ENCODE results near the gene TNFSF18. TPM values are rescaled to one million over a fixed set of nuclear protein-coding genes. Genes with fewer than 3 reads are reported as not detected.

Gene TNFSF18
- polyA plus RNA-seq, 12 donors: 0.08 to 0.41 (median 0.15) TPM; not detected in 2

DNA sequence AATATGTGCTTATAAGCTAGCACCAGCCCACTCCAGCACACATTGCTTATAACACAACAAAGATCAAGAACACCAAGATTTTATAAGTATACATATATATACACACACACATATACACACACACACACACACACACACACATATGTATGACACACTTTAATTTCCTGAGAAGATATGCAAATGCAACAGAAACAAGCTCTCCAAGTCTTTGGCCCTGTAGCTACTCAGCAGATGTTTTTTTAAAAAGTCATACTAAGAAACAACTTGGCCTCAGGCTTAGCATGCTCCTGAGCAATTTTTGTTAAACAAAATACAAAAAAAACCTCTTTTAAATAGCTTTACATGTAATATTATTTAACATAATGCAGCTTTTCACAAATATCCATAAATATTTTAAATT lies 11.1 kb downstream of the TNFSF18 start:
- DNase-seq: no peak

DNA sequence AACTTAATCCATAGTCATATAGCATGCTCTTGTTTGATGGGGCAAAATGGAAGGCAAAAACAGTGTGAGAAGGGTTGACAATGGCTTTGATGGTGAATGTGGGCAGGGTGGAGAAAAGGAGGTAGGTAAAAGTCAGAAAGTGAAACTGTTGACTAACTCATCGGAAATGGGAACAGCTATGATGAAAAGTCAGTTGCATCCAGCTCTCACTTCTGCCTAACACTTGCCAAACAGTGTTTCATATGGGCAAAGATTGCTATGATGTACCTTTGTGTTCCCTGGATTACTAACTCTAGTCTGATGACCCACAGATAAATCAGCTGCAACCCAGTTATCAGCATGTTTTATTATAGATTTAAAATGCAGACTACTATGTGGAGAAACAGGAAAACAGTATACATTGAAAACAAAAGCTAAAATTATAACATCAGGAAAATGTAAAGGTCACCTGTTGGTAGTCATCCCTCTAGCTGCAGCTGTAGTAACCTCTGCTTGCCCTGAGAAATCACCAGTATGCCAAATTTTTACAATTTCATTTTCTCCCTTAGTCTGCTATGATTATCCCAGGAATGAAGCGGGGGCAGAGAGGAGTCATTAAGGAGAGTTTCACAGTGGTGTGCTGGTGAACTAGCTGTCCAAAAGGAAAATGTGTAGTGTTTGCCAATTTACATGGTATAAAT lies 11.7 kb downstream of the TNFSF18 start:
- DNase-seq: no peak

DNA sequence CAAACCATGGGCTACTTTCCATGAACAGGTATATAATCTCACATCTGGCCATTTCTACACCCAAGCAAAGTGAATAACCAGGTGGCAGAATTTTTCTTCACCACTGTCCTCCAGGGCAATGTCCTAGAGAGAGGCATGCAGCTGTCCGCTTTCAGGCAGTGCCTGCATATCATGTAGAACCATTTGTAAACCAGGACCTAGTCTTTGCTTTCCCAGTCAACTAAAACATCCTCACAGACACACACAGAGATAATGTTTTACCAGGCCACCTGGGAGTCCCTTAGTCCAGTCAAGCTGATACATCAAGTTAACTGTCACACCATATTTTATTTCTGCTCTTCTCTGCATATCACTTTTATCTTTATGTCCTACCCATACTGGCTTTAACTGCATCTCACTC lies 26.2 kb downstream of the TNFSF18 start:
- DNase-seq: no peak

DNA sequence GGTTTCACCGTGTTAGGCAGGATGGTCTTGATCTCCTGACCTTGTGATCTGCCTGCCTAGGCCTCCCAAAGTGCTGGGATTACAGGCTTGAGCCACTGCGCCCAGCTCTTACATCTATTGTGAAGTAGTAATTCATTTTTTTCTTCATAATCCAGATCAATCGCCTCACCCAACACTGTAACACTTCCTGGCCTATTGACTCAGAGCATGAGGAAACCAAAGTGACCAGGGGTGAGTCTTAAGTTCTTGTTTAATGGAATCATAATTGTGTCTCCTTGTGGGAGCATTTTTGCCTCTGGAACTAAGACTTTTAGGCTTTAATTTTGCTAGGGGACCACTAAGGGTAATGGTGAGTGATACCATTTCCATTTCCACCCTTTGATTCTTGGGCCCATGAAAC lies 27.4 kb downstream of the TNFSF18 start:
- no peak for DNase-seq

DNA sequence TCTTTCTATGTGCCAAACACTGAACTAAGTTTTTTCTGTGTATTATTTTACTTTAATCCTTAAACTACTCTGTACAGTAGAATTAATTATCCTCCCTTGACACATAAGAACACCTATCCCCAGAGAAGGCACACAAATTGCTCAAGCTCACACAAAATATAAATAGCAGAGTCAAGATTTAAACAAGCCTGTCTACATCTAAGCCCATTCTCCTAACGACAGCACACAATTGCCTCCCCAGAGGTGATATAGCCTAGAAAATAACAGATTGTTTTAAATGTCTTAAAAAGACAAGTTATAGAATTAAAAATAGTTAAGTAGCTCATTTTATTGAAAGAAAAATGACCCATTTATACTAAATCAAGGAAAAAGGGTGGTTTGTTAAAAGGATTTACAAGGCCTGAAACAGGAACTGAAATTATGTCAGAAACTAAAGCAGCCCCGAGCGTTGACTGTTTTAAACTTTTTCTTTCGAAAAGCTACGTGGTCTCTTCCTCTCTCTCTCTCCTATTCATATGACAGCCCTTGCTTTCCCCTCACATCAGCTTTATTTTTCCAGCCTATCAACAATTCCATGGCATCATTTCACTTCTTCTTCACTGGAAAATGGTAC lies 30.5 kb downstream of the TNFSF18 start:
- no peak for DNase-seq

DNA sequence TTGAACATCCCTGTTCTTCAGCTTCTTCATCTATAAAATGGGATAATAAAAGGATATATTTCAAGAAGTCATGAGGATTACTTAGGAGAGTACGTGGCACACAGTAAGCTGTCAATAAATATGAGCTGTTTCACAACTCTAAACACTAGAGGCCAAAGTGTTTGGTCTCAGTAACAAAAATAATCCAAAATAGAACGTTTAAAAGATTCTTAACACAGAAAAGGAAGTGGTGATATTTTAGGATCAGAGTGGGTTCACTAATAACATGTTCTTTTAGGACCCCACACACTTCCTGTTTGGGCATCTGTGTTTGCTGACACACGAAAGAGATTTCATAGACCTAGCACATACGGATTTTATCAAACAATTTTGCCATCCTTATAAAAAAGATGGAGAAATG lies 32.9 kb downstream of the TNFSF18 start:
- DNase-seq: no peak

DNA sequence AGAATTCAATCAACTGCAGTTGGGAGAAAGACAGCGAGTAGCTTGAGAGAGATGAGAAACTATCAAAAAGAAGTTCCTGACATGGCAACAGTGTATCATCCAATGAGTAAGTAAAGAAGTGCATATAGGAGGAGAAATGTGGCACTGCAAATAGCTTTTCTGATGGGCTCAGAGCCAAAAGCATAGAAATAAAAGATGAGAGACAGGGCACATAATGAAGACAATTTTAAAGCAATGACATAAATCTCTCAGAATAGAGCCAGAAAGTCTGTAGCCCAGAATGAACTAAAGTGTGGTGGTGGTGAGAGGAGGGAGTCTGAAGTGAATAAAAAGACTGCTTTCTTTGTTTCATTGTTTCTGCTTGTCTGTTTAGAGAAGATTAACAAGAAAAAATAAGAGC lies 34.3 kb downstream of the TNFSF18 start:
- DNase-seq: no peak

DNA sequence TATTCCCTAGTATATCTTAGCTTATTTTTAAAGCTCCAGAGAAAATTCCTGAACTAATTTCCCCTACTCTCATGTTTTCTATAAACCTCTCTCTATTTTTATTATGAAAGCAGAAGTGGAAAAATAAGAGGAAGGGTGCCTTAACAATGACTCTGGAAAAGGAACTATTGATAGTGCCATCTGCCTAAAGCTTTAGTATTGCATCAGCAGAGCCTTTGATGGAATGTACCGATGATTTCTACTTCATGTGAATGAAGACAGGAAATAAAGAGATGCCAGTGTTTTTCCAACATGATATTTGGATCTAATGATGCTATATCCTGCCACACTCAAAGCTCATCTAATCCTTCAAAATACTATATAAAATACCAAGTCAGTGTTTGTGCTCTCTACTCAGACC lies 35.1 kb downstream of the TNFSF18 start:
- DNase-seq: no peak

DNA sequence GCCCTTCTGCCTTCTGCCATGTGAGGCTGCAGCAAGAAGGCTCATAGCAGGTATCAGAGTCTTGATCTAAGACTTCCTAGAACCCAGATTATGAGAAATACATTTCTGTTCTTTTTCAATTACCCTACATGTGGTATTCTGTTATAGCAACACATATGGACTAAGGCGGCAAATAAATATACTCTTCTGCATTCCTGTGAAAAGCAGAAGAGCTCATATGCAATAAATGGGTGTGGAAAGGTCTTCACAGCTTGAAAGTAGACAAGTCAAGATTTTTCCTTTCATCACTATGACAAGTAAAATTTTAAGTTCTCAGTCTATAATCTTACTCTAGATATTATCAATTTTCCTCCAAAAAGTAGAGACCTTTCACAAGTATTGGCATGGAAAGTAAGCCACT lies 36.6 kb downstream of the TNFSF18 start:
- DNase-seq: no peak

DNA sequence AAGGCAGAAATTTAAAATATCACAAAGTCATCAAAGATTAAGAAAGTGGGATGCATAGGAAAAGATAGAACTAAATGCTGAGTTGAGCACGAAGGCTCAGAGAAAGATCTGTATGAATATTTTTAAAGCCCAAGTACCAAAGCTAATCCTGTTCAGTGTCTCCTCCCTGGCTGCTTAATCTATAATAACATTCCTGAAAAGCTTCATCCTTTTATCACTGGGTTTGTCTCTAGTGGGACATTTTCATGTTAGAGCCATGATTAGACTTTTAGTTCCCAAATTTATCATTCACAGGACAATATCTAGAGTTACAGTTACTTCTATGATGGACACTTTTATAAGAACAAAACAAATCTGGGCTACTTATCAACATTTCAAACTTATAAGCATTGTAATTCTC lies 38.6 kb downstream of the TNFSF18 start:
- DNase-seq: no peak

DNA sequence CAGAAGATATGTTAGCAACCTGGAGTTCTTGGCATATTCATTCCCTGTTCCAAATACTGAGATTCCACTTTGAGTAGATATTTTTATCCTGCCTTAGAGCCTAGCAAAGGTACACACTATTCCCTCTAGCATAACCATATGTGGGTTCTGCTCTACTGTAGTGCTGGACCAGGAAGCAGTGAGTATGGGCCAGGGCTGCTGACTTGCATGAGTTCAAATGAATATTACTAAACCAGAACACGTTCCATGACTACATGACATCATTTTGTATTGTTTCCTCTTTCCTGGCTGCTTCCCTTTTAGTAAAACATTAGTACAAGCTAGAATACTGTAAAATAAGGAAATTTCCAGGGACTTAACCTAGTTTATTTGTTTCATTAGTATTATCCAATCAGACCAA lies 41.1 kb downstream of the TNFSF18 start:
- peak; percentile 23 for DNase-seq

DNA sequence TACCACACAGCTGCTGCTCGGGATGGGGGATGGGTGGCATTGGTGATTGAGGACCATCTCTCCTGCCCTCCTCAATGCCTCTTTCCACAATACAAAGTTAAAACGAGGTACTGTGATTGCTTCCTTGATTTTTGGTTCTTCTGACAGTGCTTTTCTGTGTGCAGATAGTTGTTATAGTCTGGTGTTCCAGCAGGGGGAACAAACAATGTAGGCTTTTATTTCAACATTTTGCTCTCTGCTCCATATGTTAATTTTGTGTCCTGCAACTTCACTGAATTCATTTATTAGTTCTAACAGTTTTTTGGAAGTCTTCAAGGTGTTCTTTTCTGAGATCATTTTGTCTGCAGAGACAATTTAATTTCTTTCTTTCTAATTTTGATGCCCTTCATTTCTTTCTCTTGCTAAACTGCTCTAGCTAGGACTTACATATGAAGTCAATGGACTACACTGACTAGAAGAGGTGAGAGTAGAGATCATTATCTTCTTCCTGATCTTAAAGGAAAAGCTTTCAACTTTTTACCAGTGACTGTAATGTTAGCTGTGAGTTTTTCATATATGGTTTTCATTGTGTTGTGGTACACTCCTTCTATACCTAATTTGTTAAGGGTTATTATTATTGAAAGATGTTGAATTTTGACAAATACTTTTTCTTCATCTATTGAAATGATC lies 45.4 kb downstream of the TNFSF18 start:
- DNase-seq: no peak

DNA sequence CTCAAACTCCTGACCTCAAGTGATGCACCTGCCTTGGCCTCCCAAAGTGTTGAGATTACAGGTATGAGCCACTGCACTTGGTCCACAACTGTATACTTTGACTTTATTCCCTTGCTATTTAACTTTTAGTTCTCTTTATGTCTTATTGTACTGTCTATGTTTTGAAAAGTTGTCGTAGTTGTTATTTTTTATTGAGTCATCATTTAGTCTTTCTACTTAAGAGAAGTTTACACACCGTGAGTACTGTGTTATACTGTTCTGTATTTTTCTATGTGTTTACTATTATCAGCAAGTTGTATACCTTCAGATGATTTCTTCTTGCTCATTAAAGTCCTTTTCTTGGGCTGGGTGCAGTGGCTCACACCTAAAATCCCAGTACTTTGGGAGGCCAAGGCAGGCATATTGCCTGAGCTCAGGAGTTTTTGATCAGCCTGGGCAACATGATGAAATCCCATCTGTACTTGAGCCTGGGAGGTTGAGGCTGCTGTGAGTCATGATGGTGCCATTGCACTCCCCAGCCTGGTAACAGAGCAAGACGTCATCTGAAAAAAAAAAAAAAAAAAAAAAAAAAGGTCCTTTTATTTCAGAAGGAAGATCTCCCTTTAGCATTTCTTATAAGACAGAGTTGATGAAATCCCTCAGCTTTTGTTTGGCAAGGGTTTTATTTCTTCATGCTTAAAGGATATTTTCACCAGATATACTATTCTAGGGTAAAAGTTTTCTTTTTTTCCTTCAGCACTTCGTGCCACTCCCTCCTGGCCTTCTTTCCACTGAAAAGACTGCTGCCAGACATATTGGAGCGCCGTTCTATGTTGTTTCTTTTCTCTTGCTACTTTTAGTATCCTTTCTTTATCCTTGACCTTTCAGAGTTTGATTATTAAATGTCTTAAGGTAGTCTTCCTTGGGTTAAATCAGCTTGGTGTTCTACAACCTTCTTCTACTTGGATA lies 47.6 kb downstream of the TNFSF18 start:
- DNase-seq: no peak

DNA sequence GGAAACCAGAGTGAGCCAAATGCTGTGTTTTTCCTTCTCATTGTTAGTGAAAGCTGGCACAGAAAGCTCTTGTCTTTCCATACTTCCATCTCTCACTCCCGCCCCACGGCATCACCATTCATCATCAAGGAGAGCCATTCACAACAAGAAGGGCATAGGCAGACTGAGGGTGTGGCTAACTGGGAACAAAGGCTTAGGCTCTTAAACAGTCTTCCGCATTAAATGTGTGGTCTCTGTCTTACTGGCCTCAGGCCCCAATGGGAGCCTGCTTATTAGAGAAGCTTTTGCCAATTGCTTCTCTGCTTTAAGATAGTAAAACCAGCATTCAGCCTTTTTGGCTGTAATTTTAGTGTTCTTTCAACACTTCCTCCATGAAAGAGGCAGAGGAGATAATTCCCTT lies 51.4 kb downstream of the TNFSF18 start:
- DNase-seq: no peak

DNA sequence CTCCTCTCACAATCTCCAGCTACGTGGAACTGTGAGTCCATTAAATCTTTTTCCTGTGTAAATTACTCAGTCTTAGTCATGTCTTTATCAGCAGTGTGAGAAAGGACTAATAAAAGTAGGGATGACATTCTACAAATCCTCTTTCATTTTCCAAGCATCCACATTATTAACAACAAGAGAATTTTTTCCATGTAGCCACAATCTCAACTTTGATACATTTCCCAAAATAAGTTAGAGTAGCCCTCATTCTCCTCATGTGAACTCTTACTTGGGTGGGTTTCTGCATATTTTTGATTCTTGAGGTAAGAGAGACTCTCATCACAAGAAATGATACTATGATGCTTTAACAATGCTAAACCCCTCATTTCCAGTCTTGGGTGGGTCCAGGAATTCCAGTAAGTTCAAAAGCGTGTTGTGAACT lies 52.8 kb downstream of the TNFSF18 start:
- no peak for DNase-seq

DNA sequence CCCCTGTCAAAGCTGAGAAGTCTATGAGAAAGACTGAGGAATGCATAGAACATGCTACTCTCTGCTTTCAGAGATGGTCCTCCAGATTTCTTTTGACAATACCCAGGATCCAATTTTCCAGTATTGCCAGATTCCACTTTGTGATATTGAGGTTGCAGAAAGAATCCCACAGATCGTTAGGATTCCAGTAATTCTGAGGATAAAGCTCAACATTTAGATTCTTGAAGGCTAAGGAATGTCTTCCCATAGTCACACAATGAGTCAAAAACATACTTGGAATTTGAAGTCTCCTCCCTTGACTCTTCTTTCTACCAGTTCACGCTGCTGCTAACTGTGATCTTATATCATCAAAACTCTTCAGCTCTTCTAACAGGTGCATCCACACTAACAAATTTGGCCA lies 57.1 kb downstream of the TNFSF18 start:
- DNase-seq: no peak

DNA sequence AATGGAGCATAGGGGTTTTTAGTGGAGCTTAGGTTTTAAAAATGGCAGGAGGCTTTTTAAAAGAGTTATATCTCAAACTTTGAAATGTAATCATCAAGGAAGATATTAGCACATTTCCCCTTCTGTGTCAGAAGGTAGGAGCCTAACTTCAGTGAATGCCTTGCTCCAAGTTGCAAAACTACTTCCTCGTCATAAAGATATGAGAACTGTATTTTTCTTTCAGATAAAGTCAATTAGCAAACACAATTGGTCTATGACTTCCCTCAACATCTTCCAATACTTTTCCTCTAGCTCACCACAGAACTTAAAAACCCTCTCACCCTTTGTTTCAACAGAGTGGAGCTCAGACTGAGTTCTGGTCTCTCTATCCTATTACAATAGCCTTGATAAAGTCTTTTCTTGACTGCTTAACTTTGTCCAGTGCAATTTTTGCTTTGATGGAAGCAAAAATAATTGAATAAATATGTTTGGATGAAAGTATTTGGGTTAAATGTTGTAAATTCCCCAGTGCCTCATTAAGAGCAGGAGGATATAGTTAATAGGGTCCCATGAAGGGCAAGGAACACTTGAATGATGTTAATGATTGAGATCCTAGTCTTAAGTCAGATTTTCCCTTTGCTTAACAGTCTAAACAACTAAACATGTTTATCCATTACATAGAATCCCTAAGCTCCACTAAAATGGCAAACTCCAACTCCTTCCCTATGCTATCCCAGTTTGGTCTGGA lies 58.9 kb downstream of the TNFSF18 start:
- no peak for DNase-seq

DNA sequence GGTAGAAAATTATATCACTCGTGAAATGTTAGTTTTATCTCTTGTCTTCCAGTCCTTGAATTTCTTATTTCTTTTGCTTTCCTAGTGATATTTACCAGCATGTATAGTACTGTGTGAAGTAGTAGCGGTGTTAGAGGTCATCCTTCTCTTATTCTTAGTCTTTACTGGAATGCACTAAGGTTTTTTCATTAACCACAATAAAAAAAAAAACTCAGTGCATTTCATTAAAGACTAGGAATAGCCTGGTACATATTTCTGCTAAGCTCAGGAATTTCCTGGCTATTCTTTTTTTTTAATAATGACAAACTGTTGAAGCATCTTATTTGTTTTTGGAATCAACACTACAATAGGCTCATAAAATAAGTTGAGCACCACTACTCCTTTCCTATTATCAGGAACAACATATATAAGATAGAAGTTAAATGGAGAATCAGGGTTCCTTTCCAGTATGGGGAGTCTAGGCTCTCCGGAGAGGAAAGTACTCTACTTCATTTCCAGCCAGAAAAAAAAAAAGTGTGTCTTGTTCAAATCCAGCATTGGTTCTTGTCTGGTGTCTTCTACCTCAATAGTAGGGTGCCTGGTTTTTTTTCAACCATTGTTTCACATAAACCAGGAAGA lies 60.0 kb downstream of the TNFSF18 start:
- no peak for DNase-seq
